COLO829 (cell line): ENCODE measurements around the gene CLDN34.

Experiments used
- DNase-seq: peaks from one replicate; pipeline ENCODE4 v3.0.0; 2012; ENCODE audit warnings: low spot score

The CLDN34 gene

DNA sequence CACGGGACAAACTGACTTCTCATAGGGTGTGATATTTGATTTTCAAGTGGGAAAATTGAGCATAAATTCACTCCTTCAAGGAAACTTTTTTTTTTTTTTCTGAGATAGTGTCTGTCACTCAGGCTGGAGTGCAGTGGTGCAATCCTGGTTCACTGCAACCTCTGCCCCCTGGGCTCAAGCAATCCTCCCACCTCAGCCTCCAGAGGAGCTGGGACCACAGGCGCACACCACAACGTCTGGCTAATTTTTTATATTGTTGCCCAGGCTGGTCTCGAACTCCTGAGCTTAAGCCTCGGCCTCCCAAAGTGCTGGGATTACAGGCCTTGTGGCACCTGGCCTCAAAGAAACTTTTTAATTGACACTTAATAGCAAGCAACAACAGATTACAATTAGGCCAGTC is 13.8 kb downstream of the CLDN34 start:
- DNase-seq = no peak

DNA sequence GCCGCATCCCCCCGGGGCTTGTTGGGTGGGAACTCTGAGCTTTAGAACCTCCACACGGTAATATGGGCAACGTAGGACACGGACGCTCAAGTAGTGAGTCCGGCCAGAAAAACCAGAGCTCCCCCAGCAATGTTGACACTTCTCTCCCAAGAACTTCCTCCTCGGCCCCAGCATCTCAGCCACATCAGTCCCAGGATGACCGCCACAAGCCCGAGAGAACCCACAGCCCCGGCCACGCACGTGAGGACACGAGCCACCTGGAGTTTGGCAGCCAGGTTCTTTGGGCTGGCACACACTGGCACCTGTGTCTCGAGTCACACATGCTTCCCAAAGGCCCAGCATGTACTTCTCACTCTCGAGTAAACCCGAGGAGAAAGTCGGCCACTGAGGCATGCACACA is 16.3 kb downstream of the CLDN34 start:
- no peak for DNase-seq

DNA sequence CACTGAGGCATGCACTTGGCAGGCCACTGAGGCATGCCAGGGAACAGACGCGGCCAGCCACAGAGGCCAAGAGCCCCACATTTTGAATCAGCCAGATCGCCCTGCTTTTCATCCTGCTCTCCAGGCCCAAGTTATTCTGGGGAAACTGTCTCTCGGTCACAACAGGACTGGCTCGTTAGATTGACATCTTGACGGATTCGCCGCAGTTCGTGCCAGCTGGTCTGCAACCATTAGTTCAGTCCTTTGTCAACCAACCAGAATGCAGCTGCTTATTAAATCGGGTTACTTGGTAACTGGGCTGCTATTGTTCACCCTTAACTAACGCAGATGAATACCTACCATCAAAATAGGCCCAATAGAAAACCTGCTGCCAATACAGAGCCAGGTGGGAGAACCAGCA is 16.7 kb downstream of the CLDN34 start:
- no peak for DNase-seq

DNA sequence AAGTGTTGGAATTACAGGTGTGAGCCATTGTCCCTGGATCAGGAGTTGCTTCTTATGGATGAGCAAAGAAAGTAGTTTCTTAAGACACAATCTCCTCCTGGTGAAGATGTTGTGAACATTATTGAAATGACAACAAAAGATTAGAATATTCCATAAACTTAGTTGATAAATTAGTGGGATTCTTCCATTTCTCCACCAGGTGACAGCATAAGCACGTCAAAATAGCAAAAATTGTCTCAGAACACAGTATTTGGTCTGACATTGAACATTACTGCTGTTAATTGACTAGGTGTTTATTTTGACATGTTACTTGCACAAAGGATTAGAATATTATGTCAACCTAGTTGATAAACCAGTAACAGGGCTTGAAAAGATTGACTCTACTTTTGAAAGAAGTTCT is 21.6 kb downstream of the CLDN34 start:
- no peak for DNase-seq

DNA sequence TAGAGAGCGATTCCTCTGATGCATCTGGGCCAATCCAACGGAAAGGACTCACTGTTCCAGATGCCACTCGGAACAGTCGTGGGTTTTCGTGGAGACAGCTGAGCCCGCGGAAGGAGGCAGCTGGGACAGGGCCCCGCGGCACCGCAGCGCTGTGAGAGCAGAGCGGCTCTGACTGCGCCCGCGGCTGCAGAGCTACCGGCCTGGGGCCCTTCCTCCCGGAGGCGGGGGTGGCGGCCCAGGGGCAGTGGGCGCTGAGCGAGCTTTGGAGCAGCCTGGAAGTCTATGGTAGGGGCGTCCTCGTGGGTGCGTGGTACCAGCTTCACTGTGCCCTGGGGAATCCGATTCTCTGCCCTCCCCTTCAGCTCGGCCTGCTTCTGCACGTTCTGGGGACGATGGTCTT is 24.9 kb downstream of the CLDN34 start:
- DNase-seq = no peak

DNA sequence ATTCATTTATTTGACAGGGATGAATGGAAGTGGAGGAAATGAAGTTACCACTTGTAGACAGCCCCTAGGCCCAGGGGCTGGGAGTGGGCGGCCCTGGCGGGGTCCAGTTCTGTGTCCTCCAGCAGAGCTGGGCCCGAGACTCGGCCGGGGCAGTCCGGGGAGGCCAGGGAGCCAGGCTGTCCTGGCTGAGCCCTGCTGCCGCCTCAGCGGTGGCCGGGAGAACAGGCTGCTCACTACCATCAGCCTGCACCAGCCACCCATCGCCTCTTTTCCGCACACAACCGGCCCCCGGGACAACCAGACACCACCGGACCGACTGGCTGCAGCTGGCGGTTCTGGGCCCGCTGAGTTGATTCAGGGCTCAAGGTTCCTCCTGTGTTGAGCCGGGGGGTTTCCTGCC is 25.6 kb downstream of the CLDN34 start:
- no peak for DNase-seq

DNA sequence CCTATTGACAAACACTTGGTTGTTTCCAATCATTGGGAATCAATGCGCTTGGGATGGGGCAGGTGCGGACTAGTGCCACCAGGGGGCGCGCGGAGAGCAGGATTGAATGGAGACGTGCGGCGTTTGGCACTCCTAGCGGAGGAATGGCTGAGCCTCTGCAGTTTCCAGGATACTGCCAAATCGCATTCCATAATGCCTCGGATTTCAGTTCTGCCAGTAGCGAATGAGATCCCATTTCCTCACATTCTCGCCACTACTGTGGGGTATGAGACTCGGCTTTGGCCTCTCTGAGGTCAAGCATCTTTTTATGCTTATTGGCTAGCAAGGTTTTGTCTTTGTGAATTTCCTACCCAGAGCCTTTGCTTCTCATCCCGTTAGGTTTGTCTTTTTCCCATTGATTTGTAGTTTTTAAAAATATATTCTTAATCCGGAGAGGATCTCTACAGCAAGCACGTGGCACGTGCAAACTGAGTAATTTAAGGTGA is 28.7 kb downstream of the CLDN34 start:
- peak; percentile 64 for DNase-seq

DNA sequence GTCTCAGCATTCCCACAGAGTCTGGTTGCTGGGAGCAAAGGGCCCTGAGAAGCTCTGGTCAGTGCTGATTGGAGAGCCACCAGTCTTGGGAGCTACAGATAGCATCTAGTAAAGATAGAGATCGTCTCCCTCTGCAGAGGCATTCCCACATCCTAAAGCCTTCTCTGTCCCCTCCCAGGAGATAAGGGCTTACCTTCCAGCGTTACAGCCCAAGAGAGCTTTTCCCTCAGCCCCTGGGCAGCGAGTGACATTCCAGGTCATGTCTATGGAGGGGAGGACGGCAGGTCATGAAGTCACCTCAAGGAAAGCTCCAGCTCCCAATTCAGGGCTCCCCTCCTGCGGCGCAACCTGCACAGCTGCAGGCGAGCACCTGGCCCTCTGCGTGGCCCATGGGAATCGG is 29.9 kb downstream of the CLDN34 start:
- no peak for DNase-seq

DNA sequence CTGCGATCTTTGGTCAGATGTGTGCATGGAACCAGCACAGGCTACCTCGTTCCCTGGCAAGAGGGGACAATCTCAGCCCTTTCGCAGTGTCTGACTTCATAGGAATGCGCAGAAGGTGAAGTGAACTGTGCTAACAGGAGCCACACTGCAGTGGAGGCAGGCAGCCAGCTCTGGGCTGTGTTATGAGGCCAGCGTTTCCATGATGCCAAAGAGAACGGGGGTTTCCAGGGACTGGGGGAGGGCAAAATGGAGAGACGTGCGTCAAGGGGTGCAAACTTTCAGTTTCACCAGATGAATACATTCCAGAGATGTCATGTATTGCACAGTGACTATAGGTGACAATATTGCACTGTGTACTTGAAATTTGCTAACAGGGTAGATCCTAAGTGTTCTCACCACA is 30.4 kb downstream of the CLDN34 start:
- DNase-seq = no peak

DNA sequence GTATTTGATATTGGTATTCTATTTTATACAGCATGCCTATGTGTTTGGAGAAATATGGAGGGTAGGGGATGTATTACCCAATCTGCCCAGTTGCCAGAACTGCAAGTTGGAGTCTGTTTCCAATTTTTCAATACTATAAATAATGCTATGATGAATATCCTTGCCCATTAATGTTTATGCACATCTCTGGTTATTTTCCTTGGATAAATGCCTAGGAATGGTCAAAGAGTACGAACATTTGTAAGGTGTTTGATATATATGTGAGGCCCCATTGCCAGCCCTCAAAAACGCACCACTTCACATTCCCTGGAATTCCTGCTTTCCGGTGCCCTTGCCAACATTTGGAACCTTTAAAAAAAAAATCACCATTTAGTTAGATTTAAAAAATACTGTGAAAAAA is 34.3 kb downstream of the CLDN34 start:
- DNase-seq = no peak

DNA sequence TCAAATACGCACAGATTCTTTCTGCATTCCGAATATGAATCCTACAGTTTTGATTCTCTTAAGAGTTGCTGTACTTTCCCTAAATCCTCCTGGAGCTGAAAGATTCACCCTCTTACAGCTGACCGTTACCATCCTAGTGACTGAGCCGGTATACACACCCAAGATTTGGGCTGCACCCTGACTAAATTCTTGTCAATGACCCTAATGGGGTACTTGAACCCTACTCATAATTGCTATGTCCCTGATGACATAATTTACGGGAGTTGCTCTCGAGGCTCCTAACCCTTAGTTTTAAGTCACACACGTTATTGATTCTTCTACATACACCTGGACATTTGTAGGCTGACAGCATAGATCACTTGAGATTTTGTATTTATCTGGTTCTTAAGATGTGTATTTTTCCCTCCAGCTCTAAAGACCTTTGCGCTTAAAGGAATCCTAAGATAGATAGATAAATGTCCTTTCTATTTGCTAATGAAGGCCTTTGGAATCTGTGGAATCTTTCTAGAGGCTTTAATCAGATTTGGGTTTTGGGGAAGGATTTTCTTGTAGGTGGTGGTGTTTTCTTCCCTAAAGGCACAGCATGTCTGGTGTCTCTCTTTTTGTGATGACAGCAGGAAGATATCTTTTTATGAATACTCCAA is 37.8 kb downstream of the CLDN34 start:
- no peak for DNase-seq

DNA sequence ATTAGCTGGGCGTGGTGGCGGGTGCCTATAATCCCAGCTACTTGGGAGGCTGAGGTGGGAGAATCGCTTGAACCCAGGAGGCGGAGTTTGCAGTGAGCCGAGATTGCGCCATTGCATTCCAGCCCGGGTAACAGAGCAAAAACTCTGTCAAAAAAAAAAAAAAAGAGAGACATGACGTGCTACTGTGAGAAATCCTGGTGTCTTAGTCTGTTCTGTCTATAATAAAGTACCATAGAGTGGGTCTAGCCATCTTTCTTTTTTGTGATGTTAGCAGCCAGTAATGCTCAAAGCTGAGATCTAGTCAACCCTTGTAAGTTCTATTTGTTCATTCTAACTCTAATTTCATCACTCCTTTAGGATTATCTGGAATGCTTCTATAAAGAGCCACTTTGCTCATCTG is 38.9 kb downstream of the CLDN34 start:
- DNase-seq = no peak

DNA sequence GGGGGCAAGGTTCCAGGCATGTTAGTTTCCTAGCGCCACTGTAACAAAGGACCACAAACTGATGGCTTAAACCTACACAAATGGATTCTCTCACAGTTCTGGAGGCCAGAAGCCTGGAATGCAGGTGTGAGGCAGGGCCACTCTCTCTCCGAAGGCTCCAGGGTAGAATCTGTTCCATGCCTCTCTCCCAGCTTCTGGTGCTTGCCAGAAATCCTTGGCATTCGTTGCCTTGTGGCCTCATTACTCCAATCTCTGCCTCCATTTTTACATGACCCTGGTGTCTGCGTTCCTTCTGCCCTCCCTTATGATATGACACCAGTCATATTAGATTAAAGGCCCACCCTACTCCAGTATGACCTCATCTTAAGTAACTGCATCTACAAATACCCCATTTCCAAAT is 39.6 kb downstream of the CLDN34 start:
- DNase-seq = no peak

DNA sequence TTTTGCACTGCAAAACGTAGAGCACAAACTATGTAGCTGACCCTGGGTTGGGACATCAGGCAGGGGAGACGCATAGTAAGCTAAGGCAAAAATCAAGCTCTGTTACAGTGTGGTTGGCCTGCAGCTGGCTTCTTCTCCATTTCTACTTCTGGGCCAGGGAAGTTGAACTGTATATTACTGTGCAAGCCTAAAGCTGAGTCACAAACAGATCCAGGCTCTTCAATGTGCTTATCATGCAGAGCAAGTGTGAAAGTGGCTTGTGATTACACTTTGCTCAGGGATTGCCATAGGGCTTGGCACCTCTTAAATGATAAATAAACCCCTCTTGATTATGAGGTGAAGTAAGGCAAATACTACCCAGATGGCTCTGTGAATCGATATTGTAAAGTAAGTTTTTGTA is 40.5 kb downstream of the CLDN34 start:
- no peak for DNase-seq

DNA sequence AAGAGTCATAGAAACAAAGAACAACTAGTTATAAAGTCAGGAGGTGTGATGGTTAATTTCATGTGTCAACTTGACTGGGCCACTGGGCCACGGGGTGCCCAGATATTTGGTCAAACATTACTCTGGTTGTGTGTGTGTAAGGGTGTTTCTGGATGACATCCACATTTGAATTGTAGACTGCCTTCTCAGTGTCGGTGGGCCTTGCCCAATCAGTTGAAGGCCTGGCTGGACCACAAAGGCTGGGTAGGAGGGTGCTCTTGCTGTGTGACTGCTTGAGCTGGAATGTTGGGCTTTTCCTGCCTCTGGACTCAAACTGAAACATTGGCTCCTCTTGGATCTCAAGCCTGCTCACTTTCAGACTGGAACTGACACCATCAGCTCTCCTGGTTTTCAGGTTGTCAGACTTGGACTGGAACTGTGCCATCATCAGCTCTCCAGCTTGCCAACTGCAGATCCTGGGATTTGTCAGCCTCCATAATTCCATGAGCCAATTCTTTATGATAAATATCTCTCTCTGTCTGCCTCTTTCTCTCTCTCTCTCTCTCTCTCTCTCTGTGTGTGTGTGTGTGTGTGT is 41.4 kb downstream of the CLDN34 start:
- DNase-seq = no peak

DNA sequence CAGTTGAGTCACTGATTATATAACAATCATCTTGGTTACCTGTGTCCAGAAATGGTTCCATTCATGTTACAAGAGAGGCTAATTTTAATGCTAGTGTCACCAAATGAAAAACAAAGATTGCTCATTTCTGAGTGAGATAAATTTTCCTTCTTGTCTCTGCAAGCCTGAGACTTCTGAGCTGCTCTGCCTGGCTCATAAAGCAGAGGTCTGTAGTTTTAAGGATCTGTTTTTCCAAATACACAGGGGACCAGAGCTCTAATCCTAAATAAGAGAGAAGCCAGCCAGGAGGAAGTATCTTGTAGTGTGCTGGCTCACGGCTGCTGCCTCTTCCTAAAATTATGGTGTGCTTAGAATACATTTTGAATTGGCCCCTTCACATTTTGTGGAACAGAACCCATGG is 42.6 kb downstream of the CLDN34 start:
- DNase-seq = no peak

DNA sequence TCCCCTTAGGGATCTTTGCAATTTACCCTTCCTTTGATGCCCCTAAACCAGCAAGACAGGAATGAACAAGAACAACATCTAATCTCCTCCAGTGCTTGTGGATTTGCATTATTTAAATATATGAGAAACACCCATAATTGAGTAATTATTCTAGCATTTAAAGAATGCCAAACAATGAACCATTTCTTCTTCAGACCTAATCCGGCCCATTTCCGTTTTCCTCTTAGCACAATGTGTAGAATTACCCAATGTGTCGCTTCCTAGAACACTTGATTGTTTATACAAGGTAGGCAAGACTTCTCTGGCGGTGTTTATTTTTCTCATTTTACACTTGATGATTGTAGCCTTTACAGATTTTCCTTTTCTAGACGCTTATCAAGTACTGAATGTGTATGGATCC is 43.5 kb downstream of the CLDN34 start:
- peak; percentile 48 for DNase-seq

DNA sequence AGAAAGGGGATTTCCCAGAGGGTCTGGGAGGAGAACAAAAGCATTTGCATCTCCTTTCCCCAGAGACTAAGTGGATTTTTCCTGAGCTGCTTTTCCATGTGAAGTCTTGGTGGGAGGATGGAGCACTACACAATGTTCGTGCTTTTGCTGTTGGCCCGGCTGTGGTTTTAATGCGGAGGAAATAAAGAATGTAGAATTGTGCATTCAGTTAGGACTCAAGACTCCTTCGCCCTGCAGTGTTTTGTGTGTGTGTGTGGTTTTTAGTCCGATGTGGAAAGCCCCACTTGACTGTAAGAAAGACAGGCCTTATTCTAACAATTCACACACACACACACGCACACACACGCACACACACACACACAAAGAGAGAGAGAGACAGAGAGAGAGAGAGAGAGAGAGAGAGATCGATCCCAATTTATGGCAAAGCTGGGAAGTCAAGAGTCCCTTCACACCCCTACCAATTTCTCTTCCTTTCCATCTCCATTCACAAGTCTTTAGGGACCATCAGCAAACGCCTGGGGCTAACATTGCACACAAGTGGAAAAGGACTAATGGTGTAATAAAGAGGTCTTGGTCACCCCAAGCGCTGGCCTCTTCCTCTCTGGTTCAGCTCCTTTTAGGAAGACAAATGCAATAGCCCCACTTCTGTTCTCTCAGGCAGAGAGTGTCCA is 44.2 kb downstream of the CLDN34 start:
- peak; percentile 23 for DNase-seq

DNA sequence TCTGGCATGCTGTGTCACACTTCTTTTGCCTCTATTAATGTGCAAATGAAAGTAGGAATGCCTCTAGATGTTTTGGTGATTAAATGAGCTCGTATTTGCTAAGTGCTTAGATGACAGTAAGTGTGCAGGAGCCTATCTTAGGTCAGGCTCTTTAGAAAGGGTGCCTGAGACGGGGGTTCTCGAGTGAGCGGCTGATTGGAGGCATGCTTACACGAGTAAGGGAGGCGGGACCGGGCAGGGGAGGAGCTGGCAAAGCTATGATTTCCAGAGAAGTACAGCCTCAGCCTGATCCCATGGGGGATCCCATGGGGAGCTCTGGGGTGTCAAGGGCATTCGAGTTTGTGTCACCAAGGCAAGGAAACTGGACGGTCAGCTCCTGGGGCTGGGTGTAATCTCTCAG is 44.8 kb downstream of the CLDN34 start:
- DNase-seq = no peak

DNA sequence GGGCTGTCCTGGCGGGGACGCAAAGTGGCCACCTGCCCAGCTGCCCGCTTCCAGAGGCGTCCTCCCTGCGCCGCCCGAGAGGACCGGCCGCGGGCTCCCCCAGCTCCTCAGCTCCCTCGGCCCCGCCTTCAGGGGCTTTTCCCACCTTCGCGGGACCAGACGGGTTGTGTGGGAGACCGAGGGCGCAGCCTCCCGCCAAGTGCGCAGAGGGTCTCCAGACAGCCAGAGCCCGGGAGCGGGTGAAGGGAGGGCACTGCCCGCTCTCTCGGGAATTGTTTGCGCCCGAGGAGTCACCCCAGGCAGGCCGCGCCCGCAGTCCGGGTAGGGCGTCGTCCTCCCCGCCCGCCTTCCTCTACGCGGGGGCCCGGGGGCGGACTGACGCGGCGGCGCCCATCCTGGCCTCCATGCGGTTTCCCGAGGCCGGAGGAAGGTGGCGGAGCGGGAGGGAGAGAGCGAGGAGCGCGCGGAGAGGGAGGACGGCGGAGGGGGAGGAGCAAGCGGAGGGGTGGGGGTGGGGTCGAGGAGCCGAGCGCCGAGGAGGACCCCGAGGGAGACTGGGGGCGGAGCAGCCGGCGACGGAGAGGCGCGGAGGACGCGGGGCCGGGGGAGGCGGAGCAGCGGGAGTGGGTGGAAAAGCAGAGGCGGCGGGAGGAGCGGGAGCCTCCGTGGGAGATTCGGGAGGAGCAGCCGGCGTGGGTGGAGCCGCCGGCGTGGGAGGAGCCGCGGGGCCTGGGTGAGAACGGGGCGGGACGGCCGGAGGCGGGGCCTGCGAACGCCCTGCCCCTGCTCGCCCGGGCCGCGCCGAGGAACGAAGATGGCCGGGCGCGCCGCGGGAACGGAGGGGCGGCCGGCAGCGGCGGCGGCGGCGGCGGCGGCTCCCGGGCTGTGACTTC is 47.5 kb downstream of the CLDN34 start:
- DNase-seq = peak; percentile 46

DNA sequence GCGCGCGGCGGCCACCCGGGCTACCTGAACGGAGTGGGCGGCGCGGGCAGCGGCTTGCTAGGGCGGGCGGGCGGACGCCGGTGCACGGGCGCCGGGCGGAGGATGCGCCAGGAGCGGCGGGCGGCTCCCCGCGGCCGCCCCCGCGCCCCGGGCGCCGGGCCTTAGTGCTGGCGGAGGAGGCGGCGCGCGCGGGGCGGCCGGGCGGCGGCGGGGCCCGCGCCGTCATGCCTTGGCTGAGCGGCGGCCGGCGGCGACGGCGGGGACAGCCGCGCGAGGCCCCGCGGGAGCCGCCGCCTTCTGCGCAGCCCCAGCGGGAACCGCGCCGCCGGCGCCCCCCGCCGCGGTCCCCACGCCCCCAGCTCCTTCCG is 48.2 kb downstream of the CLDN34 start:
- DNase-seq = no peak

DNA sequence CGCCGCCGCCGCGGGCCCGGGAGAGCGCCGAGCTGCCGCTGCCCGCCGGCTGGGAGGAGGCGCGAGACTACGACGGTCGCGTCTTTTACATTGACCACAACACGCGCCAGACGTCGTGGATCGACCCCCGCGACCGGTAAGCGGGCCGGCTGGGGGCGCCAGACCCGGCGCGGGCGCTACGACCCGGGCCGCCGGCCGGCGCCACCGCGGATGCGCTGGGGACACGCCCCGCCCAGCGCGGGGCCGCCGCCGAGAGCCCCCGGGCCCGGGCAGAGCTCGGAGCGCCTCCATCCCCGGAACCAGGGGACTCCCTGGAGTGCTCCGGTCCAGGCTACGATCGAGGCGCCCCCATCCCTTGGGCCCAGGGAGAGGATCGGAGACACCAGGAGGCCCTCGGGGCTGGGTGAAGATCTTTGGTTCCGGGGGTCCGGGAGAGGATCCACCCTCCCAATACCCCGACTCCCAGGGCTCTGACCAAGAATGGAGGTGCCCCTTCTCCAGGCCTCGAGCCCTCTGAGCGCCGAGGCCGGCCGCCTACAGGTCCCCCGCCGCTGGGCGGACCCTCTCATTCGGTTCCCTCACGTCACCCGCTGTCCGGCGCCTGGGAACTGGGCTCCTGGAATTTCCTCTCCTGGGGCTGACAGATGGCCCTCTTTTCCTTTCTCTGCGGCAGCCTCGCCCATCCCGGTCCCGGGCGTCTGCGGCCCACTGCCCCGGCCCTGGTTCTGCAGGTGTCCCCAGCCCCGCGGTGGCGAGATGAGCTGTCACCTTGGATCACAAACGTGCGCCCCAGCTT is 48.8 kb downstream of the CLDN34 start:
- no peak for DNase-seq
